Left renal pelvis (tissue), 4 donors: ENCODE data around the gene CCDC195. TPM values are rescaled to one million over a fixed set of nuclear protein-coding genes. Genes with fewer than 3 reads are reported as not detected.

Experiments
- DNase-seq, 4 donors: peaks; one replicate each; pipeline ENCODE4 v3.0.0-alpha.2; 2013; ENCODE audit warnings: low read depth in 4 of 4, low spot score in 3 of 4
- polyA plus RNA-seq, 4 donors: library from polyadenylated mRNA; unstranded; fragments of 120-200 nt; gene quantifications; one replicate each; pipeline ENCODE4 v1.2.1, GENCODE V29; 2013; ENCODE audit not compliant: insufficient read length in 4 of 4

Gene CCDC195
- not detected for polyA plus RNA-seq

GRCh38 chr2:224716201-224716600 is at the start of gene CCDC195:
CCDC195 (minus strand) TSS chr2:224716365; CDS start chr2:224716365, 0 bp downstream.
- DNase-seq: no peak

GRCh38 chr2:224764565-224765236 is 48.5 kb upstream of the CCDC195 start:
- no peak for DNase-seq

GRCh38 chr2:224757934-224758548 is 41.9 kb upstream of the CCDC195 start:
- DNase-seq: no peak

GRCh38 chr2:224753743-224754540 is 37.8 kb upstream of the CCDC195 start:
- DNase-seq: no peak

- no peak for DNase-seq
Observed at GRCh38 chr2:224751996-224752698, 36.0 kb upstream of the CCDC195 start.

GRCh38 chr2:224749136-224749535 is 33.0 kb upstream of the CCDC195 start:
- DNase-seq: no peak

GRCh38 chr2:224747765-224748164 is 31.6 kb upstream of the CCDC195 start:
- no peak for DNase-seq

- DNase-seq: no peak
Observed at GRCh38 chr2:224736227-224736626, 20.1 kb upstream of the CCDC195 start.

GRCh38 chr2:224734949-224735348 is 18.8 kb upstream of the CCDC195 start:
- no peak for DNase-seq

- DNase-seq: no peak
Observed at GRCh38 chr2:224731665-224732064, 15.5 kb upstream of the CCDC195 start.

- DNase-seq: no peak
Observed at GRCh38 chr2:224729435-224729834, 13.3 kb upstream of the CCDC195 start.

GRCh38 chr2:224724331-224724730 is 8.2 kb upstream of the CCDC195 start:
- DNase-seq: no peak

GRCh38 chr2:224723586-224724217 is 7.5 kb upstream of the CCDC195 start:
- DNase-seq: no peak

GRCh38 chr2:224722770-224723169 is 6.6 kb upstream of the CCDC195 start:
- no peak for DNase-seq

- DNase-seq: no peak
Observed at GRCh38 chr2:224722250-224722649, 6.1 kb upstream of the CCDC195 start.

- DNase-seq: no peak
Observed at GRCh38 chr2:224716921-224717320, 756 bp upstream of the CCDC195 start.

- no peak for DNase-seq
Observed at GRCh38 chr2:224711859-224712665, 4.1 kb downstream of the CCDC195 start.

- DNase-seq: no peak
Observed at GRCh38 chr2:224711381-224711780, 4.8 kb downstream of the CCDC195 start.

- no peak for DNase-seq
Observed at GRCh38 chr2:224709301-224709700, 6.9 kb downstream of the CCDC195 start.

GRCh38 chr2:224694502-224694901 is 21.7 kb downstream of the CCDC195 start:
- DNase-seq: no peak
